Measurements from ENCODE around the gene GYPC.

DNA sequence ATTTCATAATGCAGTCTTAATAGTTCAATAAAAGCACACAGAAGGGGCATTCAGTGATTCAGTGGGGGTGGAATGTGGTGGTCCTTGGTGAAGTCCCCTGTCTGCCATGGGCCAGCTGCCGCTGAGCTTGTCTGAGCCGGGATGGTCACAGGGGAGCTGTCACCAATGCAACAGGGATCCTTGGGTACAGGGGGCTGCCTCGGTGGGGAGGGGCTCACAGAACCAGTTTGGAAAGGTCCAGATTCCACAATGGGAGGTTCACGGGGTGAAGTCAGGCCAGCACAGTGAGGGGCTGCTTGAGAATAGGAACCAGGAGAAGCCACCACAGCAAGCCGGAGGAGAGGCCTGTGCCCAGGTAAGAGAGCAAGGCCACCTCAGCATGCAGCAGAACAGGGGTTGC is 75.4 kb downstream of the GYPC start:
- TF ChIP-seq FOXA1 (IDR thresholded peaks at IDR 0.05) (no peak), HNF4G (IDR thresholded peaks at IDR 0.05) (no peak), JUND (IDR thresholded peaks at IDR 0.05) (no peak), EGR1 (IDR thresholded peaks at IDR 0.05; ENCODE audit: low read depth in 2 of 2) (no peak), SP1 (IDR thresholded peaks at IDR 0.05) (no peak), GABPA (IDR thresholded peaks at IDR 0.05 in 1 of 2, conservative IDR thresholded peaks at IDR 0.05 in 1 of 2) (no peak), RXRA (IDR thresholded peaks at IDR 0.05) (no peak), RAD21 (IDR thresholded peaks at IDR 0.05) (no peak)
- TF ChIP-seq, protein P1, sequence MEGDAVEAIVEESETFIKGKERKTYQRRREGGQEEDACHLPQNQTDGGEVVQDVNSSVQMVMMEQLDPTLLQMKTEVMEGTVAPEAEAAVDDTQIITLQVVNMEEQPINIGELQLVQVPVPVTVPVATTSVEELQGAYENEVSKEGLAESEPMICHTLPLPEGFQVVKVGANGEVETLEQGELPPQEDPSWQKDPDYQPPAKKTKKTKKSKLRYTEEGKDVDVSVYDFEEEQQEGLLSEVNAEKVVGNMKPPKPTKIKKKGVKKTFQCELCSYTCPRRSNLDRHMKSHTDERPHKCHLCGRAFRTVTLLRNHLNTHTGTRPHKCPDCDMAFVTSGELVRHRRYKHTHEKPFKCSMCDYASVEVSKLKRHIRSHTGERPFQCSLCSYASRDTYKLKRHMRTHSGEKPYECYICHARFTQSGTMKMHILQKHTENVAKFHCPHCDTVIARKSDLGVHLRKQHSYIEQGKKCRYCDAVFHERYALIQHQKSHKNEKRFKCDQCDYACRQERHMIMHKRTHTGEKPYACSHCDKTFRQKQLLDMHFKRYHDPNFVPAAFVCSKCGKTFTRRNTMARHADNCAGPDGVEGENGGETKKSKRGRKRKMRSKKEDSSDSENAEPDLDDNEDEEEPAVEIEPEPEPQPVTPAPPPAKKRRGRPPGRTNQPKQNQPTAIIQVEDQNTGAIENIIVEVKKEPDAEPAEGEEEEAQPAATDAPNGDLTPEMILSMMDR (IDR thresholded peaks at IDR 0.05; ENCODE audit: low read depth, low read length, missing input control), result no peak
- TF ChIP-seq, protein P2, sequence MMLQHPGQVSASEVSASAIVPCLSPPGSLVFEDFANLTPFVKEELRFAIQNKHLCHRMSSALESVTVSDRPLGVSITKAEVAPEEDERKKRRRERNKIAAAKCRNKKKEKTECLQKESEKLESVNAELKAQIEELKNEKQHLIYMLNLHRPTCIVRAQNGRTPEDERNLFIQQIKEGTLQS (IDR thresholded peaks at IDR 0.05), result no peak
- TF ChIP-seq, protein P3, sequence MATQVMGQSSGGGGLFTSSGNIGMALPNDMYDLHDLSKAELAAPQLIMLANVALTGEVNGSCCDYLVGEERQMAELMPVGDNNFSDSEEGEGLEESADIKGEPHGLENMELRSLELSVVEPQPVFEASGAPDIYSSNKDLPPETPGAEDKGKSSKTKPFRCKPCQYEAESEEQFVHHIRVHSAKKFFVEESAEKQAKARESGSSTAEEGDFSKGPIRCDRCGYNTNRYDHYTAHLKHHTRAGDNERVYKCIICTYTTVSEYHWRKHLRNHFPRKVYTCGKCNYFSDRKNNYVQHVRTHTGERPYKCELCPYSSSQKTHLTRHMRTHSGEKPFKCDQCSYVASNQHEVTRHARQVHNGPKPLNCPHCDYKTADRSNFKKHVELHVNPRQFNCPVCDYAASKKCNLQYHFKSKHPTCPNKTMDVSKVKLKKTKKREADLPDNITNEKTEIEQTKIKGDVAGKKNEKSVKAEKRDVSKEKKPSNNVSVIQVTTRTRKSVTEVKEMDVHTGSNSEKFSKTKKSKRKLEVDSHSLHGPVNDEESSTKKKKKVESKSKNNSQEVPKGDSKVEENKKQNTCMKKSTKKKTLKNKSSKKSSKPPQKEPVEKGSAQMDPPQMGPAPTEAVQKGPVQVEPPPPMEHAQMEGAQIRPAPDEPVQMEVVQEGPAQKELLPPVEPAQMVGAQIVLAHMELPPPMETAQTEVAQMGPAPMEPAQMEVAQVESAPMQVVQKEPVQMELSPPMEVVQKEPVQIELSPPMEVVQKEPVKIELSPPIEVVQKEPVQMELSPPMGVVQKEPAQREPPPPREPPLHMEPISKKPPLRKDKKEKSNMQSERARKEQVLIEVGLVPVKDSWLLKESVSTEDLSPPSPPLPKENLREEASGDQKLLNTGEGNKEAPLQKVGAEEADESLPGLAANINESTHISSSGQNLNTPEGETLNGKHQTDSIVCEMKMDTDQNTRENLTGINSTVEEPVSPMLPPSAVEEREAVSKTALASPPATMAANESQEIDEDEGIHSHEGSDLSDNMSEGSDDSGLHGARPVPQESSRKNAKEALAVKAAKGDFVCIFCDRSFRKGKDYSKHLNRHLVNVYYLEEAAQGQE (IDR thresholded peaks at IDR 0.05), result no peak
- TF ChIP-seq, protein P4, sequence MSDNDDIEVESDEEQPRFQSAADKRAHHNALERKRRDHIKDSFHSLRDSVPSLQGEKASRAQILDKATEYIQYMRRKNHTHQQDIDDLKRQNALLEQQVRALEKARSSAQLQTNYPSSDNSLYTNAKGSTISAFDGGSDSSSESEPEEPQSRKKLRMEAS (IDR thresholded peaks at IDR 0.05), result no peak

Data from liver (tissue), 3 donors.